ENCODE data around the gene MGAT2. TPM values are rescaled to one million over a fixed set of nuclear protein-coding genes. Genes with fewer than 3 reads are reported as not detected.

MGAT2 gene
- polyA plus RNA-seq, 1 experiment, result 24.1 TPM

DNA sequence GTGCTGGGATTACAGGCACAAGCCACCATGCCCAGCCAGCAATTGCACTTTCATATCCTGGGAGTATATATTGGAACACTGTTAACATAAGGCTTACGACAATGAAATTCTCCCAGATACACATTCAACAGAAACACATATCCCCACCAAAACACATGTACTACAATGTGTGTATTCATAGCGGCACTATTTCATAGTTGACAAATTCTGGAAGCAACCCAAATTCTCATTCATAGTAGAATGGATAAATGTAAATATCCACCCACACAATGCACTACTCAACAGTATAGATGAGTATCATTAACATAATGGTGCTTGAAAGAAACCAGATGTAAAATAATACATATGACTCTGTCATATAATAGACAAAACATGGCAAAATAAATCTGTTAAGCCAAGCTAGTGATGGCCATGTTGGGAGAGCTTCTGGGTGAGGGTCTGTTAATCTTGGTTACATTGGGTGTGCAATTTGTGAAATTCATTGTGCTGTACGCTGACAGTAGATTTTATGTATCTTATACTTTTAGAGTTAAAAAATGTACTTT is 17.0 kb downstream of the MGAT2 start:
- DNase-seq (ENCODE audit: low read depth), result no peak
- TF ChIP-seq, protein P1, sequence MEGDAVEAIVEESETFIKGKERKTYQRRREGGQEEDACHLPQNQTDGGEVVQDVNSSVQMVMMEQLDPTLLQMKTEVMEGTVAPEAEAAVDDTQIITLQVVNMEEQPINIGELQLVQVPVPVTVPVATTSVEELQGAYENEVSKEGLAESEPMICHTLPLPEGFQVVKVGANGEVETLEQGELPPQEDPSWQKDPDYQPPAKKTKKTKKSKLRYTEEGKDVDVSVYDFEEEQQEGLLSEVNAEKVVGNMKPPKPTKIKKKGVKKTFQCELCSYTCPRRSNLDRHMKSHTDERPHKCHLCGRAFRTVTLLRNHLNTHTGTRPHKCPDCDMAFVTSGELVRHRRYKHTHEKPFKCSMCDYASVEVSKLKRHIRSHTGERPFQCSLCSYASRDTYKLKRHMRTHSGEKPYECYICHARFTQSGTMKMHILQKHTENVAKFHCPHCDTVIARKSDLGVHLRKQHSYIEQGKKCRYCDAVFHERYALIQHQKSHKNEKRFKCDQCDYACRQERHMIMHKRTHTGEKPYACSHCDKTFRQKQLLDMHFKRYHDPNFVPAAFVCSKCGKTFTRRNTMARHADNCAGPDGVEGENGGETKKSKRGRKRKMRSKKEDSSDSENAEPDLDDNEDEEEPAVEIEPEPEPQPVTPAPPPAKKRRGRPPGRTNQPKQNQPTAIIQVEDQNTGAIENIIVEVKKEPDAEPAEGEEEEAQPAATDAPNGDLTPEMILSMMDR (IDR thresholded peaks at IDR 0.05; ENCODE audit: insufficient read depth, low read depth, low read length), result no peak
- POLR2A ChIA-PET, result no interaction called here
- CTCF ChIA-PET, result interaction anchor here (1.0 to 1.1 kb wide), 2 partner anchors 11 to 130 kb away, joined by 3 read pairs; partner anchors contain the start of gene KLHDC2
- Histone ChIP-seq H3K36me3 (ENCODE audit: control insufficient read depth, insufficient read depth, low read length) (no peaks in the 10 kb centered on the region; the same call in 1 of the 2 replicates), H3K27me3 (ENCODE audit: control insufficient read depth, insufficient read depth, low read length) (no peaks in the 10 kb centered on the region), H3K4me3 (ENCODE audit: low read depth, low read length) (no peak overlapping the region)

DNA sequence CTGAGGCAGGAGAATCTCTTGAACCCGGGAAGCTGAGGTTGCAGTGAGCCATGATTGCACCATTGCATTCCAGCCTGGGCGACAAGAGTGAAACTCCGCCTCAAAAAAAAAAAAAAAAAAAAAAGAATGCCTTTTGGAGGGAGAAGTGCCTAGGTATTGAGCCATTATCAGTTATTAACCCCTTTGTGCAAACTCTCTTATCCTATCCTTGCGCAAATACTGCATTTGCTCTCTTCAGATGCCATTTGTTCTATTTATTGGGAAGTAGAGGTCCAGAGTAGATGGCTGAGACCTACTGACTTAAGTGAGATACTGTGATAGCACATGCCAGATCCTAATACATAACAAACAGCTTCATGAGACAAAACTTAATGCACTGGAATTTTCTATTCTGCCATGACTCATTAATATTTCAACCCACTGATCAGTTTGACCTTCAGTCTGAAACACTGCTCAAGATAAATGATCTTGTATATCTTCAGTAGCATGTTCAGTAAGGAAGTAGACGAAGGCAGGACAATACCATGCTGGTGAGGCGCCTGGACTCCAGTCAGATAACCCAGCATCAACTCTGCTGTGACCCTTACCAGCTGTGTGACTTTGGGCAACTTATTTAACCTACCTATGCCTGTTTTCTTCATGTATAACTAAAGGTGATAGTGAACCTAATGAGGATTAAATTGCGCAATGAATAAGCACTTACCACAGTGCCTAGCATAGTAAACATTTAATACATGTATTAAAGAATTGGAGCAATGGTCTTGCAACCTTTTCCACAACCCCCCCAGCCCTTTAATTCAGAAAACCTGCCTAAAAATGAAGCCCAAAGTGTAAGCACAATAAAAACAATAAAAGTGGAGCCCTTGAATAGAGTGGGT is 20.2 kb downstream of the MGAT2 start:
- ChIA-PET CTCF (no interaction called here), POLR2A (no interaction called here)
- Histone ChIP-seq H3K36me3 (ENCODE audit: control insufficient read depth, insufficient read depth, low read length) (peaks cover 2% of the 10 kb centered on the region), H3K4me3 (ENCODE audit: low read depth, low read length) (no peak overlapping the region), H3K27me3 (ENCODE audit: control insufficient read depth, insufficient read depth, low read length) (no peaks in the 10 kb centered on the region)
- no peak for DNase-seq (ENCODE audit: low read depth)
- TF ChIP-seq, protein P1 (IDR thresholded peaks at IDR 0.05; ENCODE audit: insufficient read depth, low read depth, low read length), result no peak

DNA sequence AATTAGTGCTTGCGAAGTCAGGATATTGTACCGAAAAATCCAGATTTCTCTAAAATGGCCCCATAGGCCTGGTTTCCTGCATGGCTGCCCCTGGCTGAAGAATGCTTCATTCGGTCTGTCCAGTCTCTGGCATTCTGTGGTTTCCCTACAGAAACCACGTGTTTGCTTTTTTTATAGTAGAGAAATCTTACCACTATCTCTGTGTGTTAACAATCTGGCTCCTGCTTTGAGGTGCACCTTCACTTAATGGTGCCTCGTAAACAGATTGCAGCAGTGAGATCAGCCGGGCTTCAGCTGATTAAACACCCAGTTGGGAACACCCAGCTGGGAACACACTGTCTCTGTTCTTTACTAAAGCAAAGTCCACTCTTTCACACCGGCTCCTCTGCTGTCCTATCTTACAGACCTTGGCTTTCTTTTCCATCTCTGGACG is 21.1 kb downstream of the MGAT2 start:
- ChIA-PET POLR2A (no interaction called here), CTCF (interaction anchor here (0.9 kb wide), 1 partner anchor 14 kb away, joined by 3 read pairs; no protein-coding TSS in a partner anchor)
- DNase-seq (ENCODE audit: low read depth), result no peak
- TF ChIP-seq, protein P1 (IDR thresholded peaks at IDR 0.05; ENCODE audit: insufficient read depth, low read depth, low read length), result no peak
- Histone ChIP-seq H3K27me3 (ENCODE audit: control insufficient read depth, insufficient read depth, low read length) (no peaks in the 10 kb centered on the region), H3K36me3 (ENCODE audit: control insufficient read depth, insufficient read depth, low read length) (peaks cover 2% of the 10 kb centered on the region), H3K4me3 (ENCODE audit: low read depth, low read length) (no peak overlapping the region)

DNA sequence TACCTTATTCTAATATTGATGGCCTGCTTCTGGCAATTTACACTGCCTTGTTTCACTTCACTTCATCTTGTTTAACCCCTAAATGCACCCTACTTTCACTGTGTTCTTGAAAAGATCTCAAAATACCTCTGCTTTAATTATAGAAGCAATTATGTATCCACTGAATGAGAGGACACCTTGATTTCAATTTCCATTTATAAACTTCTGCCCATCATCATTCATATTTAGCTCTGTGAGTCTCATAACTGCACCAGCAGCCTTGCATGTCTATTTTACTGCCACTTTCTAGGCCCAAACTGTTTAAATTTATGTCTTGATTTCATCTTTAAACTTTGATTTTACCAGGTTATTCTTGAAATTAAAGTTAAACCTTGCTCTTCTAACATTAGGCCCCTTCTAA is 21.6 kb downstream of the MGAT2 start:
- POLR2A ChIA-PET, result no interaction called here
- Histone ChIP-seq H3K36me3 (ENCODE audit: control insufficient read depth, insufficient read depth, low read length) (peaks cover 2% of the 10 kb centered on the region), H3K27me3 (ENCODE audit: control insufficient read depth, insufficient read depth, low read length) (no peaks in the 10 kb centered on the region), H3K4me3 (ENCODE audit: low read depth, low read length) (no peak overlapping the region)
- CTCF ChIA-PET, result interaction anchor here (0.9 kb wide), 1 partner anchor 14 kb away, joined by 3 read pairs; no protein-coding TSS in a partner anchor
- TF ChIP-seq, protein P1 (IDR thresholded peaks at IDR 0.05; ENCODE audit: insufficient read depth, low read depth, low read length), result no peak
- no peak for DNase-seq (ENCODE audit: low read depth)

DNA sequence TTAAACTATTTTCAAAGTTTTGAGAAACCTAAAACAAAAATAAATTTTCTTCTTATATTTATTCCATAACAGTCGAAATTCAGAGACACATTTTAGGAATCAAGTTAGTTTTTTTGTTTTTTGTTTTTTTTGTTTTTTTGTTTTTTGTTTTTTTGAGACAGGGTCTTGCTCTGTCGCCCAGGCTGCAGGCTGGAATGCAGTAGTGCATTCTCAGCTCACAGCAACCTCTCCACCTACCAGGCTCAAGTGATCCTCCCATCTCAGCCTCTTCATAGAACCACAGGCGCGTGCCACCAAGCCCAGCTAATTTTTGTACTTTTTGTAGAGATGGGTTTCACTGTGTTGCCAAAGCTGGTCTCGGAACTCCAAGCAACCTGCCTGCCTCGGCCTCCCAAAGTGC is 32.9 kb downstream of the MGAT2 start:
- no peaks in the 10 kb centered on the region for H3K27me3 ChIP-seq (ENCODE audit: control insufficient read depth, insufficient read depth, low read length)
- TF ChIP-seq, protein P1 (IDR thresholded peaks at IDR 0.05; ENCODE audit: insufficient read depth, low read depth, low read length), result no peak
- no peaks in the 10 kb centered on the region; the same call in 1 of the 2 replicates for H3K36me3 ChIP-seq (ENCODE audit: control insufficient read depth, insufficient read depth, low read length)
- POLR2A ChIA-PET, result no interaction called here
- DNase-seq (ENCODE audit: low read depth), result no peak
- H3K4me3 ChIP-seq (ENCODE audit: low read depth, low read length), result no peak overlapping the region
- CTCF ChIA-PET, result no interaction called here

All from BJ (cell line).